ENCODE measurements around the gene TNFRSF8.

The TNFRSF8 gene

DNA sequence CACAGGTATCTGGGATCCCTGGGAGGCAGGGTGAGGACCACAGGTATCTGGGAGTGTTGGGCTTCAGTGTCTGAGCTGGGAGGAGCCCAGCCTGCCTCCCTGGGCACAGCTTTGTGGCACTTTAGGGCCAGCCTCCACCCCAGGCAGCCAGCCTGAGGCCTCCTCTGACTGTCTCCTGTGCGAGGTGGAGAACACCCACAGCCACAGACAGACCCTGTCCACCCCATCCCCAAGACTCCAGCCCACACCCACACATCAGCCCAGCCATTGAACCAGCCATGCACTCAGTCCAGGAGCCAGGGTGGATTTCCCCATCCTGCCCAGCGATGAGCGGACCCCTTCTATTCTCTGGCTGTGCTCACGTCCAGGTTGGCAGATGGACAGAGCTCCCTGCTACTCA lies 81.9 kb downstream of the TNFRSF8 start:
- no peak overlapping the region for H3K4me3 ChIP-seq (ENCODE audit: control insufficient read depth, low read depth, low read length)
- TF ChIP-seq, protein P1, sequence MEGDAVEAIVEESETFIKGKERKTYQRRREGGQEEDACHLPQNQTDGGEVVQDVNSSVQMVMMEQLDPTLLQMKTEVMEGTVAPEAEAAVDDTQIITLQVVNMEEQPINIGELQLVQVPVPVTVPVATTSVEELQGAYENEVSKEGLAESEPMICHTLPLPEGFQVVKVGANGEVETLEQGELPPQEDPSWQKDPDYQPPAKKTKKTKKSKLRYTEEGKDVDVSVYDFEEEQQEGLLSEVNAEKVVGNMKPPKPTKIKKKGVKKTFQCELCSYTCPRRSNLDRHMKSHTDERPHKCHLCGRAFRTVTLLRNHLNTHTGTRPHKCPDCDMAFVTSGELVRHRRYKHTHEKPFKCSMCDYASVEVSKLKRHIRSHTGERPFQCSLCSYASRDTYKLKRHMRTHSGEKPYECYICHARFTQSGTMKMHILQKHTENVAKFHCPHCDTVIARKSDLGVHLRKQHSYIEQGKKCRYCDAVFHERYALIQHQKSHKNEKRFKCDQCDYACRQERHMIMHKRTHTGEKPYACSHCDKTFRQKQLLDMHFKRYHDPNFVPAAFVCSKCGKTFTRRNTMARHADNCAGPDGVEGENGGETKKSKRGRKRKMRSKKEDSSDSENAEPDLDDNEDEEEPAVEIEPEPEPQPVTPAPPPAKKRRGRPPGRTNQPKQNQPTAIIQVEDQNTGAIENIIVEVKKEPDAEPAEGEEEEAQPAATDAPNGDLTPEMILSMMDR (IDR thresholded peaks at IDR 0.05; ENCODE audit: control insufficient read depth, insufficient read depth, low read depth, low read length, missing control alignments) = no peak
- DNase-seq (ENCODE audit: low read depth) = no peak

GRCh38 chr1:12145616-12146342 lies 82.7 kb downstream of the TNFRSF8 start:
- no peak for DNase-seq (ENCODE audit: low read depth)
- TF ChIP-seq, protein P1 (IDR thresholded peaks at IDR 0.05; ENCODE audit: control insufficient read depth, insufficient read depth, low read depth, low read length, missing control alignments) = no peak
- no peak overlapping the region for H3K4me3 ChIP-seq (ENCODE audit: control insufficient read depth, low read depth, low read length)

DNA sequence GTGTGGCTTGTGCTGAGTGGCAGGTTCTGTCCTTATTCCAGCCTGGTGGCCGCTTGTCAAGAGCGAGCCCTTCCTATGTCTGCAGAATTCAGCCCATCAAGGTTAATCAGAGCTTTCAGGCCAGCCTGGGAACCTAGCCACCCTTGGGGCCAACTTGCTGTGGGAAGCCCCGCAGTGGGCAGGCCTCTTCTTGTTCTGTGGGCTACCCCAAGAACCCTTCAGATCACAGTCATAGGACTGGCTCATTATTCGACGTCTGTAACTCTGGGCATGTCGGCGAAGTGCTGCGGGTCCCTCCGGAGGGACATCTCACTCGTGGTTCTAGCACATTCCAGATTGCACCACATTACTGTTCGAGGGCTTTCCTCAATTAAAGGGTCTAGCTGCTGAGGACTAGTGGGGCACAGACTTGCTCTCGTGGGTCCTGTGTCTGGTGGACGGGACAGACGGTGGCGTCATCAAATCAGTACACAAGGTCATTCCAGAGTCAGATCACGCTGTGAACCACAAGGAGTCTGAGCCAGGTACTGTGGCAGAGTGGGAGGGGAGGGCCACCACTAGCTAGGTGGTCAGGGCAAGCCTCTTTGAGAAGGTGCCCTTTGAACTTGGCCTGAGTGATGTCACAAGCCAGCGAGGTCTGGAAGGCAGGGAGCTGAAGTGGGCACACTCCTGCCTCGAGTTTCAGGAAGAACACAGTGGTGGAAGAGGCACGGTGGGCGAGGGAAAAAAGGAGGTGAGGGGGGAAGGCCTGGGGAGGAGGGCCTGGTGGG lies 83.4 kb downstream of the TNFRSF8 start:
- TF ChIP-seq, protein P1 (IDR thresholded peaks at IDR 0.05; ENCODE audit: control insufficient read depth, insufficient read depth, low read depth, low read length, missing control alignments) = no peak
- no peak overlapping the region for H3K4me3 ChIP-seq (ENCODE audit: control insufficient read depth, low read depth, low read length)
- DNase-seq (ENCODE audit: low read depth) = no peak

GRCh38 chr1:12147201-12147701 lies 84.1 kb downstream of the TNFRSF8 start:
- TF ChIP-seq, protein P1 (IDR thresholded peaks at IDR 0.05; ENCODE audit: control insufficient read depth, insufficient read depth, low read depth, low read length, missing control alignments) = no peak
- H3K4me3 ChIP-seq (ENCODE audit: control insufficient read depth, low read depth, low read length) = no peak overlapping the region
- no peak for DNase-seq (ENCODE audit: low read depth)

DNA sequence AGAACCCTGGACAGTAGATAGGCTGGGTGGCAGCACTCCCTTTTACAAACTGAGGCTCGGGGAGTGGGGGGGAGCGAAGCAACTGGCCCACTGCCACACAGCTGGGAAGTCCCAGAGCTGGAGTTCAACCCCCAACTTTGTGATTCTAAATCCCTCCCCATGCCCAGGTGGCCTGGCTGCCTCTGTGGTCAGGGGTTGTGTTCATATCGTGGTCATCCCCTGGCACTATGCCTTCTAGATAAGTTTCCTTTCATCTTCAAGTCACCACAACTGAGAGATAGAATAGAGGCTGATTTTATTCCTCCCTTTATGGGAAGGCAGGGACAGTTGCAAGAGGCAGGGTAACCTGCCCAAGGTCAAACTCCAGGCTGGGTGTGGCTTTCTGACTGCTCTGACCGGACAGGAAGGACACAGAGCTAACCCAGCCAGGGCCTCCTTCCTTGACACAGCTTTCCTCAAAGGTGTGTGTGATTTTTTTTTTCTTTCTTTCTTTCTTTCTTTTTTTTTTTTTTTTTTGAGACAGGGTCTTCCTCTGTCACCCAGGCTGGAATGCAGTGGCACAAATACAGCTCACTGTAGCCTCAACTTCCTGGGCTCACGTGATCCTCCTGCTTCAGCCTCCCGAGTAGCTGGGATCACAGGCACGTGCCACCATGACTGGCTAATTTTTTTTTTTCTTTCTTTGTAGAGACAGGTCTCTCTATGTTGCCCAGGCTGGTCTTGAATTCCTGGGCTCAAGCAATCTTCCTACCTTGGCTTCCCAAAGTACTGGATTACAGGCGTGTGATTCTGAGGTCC lies 85.3 kb downstream of the TNFRSF8 start:
- H3K4me3 ChIP-seq (ENCODE audit: control insufficient read depth, low read depth, low read length) = no peak overlapping the region
- TF ChIP-seq, protein P1 (IDR thresholded peaks at IDR 0.05; ENCODE audit: control insufficient read depth, insufficient read depth, low read depth, low read length, missing control alignments) = no peak
- no peak for DNase-seq (ENCODE audit: low read depth)

All from AG09309 (cell line).